GM21528 (cell line): ENCODE results near the gene SNRPB.

Source experiments
- ATAC-seq: cut with Tn5 transposase; IDR thresholded peaks from one replicate; pipeline ENCODE4 v1.9.1; 2021; ENCODE audit warnings: mild to moderate bottlenecking, moderate library complexity; ENCODE audit not compliant: unreplicated experiment, low FRiP score

SNRPB gene

GRCh38 chr20:2475850-2476741, 5.5 kb upstream of the SNRPB start:
- ATAC-seq, result no peak

DNA sequence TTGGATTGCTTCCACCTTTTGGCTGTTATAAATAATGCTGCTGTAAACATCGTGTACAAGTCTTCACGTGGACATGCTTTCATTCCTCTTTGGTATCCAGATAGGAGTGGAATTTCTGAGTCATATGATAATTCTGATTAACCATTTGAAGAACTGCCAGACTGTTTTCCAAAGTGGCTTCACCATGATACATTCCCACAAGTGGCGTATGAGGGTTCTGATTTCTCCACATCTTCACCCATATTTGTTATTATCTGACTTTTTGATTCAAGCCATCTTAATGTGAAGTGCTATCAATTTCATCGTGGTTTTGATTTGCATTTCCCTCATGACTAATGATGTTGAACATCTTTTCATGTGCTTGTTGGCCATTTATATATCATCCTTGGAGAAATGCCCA, 2.9 kb upstream of the SNRPB start:
- no peak for ATAC-seq

DNA sequence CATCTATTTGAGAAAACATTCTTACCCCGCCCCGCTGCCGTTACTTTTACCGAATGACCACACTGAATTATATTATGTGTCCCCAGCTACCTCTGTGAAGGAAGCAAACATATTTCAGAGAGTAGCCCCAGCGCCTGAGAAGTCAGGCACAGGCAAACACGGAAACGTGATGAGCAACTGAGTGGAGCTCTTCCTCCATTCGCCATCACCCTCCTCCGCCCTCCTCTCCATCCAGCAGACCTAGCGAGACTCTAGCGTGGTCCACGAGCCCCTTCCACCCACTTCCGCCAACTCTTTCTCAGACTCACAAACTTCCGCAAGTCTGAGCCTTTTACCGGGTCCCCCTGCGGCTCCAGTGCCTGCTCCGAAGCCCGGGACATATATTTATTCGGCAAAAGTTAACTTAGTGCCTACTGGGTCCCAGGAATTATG, 582 bp downstream of the SNRPB start:
- ATAC-seq, result peak; percentile 46

DNA sequence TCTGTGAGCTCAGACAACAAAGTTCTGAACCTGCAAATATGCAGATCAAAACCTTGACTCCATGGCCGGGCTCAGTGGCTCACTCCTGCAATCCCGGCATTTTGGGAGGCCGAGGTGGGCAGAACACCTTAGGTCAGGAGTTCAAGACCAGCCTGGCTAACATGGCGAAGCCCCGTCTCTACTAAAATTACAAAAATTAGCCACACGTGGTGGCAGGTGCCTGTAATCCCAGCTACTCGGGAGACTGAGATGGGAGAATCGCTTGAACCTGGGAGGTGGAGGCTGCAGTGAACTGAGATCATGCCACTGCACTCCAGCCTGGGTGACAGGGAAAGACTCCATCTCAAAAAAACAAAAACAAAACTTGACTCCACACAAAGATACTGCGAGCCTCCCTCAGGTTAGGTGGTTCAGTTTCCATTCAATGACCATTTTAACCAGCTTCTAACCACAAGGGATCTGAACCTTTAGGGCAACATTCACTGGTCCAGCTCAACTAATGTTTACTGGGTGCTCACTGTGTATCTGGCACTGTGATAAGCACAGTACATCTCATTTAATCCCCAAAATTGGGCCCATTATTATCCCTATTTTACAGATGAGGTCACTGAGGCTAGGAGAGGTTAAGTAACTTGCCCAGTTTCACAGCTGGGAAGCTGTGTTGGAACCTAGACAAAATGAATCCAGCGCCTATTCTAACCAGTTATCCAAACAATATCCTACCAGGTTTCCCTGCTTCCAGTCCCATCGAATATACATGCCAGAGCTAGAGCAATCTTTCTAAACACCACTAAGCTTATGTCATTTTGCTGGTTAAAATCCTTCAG, 1.8 kb downstream of the SNRPB start:
- ATAC-seq, result no peak

- no peak for ATAC-seq
Measured at GRCh38 chr20:2467412-2467811, 3.2 kb downstream of the SNRPB start.

- ATAC-seq, result no peak
Measured at GRCh38 chr20:2465100-2465499, 5.5 kb downstream of the SNRPB start.

- no peak for ATAC-seq
Measured at GRCh38 chr20:2463616-2464365, 6.8 kb downstream of the SNRPB start.

- no peak for ATAC-seq
Measured at GRCh38 chr20:2462484-2462883, 8.1 kb downstream of the SNRPB start.

DNA sequence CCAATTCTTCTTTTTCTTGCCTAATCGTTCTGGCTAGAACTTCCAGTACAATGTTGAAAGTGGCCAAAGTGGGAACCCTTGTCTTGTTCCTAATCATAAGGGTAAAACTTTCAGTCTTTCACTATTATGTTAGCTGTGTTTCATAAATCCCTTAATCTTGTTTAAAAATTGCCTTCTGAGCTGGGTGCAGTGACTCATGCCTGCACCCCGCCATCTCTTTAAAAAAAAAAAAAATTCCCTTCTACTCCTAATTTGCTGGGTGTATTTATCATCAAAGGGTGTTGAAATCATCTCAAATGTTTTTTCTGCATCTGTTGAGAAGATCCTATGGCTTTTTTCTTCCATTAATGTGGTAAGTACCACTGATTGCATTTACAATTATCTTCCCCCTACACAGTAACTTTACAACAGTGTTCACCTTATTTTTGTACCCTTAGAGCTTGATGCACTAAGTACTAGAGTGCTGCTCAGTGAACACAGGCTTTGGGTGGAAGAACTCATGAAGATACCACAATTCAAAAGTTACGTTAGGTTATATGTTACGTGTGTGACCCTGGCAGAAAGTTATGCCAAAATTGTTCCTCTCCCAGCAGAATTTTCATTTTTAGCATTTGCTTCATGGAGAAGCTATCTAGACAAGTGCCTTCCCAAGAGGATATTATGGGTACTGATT, 9.7 kb downstream of the SNRPB start:
- no peak for ATAC-seq

GRCh38 chr20:2459981-2460751, 10.4 kb downstream of the SNRPB start:
- no peak for ATAC-seq

DNA sequence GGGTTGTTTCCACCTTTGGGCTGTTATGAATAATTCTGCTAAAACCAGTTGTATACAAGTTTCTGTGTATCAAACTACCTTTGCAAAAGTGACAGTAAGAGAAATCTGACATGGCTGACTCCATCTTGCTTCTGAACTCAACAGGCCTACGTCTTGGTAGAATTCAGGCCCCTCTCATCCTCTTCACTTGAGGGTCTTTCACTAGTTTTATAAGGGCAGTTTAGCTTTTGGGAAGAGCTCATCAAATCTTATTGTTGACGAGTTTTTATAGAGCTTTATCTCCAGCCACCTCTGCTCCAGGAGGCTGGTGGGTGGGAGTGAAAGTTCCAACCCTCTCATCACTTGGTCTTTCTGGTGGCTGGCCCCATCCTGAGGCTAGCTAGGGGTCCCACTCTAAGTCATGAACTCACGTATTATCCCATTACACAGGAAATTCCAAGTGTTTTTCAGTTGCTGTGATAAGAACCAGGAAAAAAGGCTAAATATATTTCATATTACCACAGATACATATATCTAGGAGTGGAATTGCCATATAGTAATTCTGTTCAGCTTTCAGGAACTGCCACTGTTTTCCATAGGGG, 11.6 kb downstream of the SNRPB start:
- ATAC-seq, result no peak

DNA sequence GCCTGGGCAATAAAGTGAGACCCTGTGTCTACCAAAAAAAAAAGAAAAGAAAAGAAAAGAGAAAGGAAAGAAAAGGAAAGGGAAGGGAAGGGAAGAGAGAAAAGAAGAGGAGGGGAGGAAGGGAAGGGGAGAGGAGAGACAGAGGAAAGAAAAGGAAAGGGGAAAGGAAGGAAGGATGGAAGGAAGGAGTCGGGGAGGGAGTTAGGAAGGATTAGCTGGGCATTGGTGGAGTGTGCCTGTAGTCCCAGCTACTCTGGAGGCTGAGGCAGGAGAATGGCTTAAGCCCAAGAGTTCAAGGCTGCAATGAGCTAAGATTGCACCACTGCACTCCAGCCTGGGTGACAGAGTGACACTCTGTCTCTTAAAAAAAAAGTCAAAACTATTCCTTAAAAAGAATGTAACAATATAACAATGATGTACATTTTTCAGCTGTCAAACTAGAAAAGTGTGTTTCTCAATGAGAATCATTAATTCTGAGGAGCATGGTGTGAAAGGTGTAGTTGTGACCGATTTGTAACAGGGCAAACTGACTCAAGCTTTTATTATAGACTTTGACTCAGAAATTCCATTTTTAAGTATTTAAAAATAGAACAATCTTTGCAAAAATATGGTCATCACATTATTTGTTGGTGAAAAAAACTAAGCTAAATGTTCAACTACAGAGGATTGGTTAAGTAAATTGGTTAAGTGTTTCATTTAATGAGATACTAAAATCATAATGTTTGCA, 14.7 kb downstream of the SNRPB start:
- ATAC-seq, result no peak

- ATAC-seq, result no peak
Measured at GRCh38 chr20:2453792-2454191, 16.8 kb downstream of the SNRPB start.

DNA sequence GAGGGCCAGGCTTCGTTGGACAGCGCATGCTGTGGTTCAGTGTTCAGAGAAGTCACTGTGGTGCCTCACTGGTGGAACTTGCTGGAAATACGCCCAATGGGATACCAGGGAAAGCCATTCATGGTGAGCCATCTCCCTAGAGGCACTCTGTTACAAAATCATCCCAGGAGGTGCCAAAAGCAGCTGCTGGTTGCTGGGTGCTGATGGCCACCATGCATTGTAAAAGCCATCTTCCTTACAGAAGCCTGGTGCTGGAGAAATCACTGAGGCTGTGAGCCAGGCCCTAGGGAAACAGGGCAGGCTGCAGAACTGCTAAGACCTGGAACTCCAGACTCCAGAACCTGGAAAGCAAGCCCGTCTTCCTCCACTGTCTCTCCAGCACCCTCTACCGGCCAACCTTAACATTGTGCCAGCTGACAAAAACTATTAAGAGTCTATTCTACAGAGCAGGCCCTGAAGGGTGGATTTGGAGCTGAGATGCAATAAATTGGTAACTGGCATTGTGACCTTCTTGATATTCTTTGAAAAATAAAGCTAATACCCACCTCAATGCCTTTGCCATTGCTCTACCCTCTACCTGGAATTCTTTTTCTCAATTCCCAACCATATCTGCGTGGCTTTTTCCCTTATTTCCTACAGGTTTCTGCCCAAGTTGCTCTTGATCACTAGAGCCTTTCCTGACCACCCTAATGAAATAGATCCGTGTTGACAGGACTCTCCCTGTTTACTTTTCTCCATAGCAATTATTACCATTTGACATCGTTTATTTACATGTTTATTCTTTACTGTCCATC, 18.5 kb downstream of the SNRPB start:
- no peak for ATAC-seq

DNA sequence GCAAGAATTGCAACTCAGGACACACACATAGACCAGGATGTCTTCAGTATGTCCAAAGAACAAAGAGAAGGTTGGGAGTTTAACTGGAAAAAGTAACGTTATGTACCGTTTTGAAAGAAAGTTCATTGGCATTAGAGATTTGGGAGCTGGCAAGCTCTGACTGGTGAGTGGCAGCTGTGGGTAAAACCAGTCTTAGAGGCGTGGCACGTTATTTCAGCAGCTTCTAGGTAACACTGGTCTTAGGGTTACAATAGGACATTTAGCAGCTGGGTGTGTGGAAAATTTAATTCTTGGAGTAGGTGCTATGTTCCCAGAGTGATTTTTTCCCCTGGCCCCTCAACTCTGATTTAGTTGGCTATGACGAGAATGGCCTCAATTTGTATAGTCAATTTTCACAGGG, 19.2 kb downstream of the SNRPB start:
- ATAC-seq, result no peak

DNA sequence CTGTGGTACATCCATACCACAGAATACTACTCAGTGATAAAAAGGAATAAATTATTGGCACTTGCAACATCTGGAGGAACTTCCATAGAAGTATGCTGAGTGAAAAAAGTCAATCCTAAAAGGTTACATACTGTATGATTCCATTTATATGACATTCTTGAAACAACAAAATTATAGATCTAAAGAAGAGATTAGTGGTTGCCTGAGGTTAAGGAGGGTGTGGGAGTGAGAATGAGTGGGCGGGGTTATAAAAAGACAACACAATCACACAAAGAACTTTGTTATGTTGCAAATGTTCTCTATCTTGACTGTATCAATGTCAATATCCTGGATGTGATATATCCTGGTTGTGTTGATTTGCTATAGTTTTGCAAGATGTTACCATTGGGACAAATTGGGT, 21.2 kb downstream of the SNRPB start:
- ATAC-seq, result no peak

DNA sequence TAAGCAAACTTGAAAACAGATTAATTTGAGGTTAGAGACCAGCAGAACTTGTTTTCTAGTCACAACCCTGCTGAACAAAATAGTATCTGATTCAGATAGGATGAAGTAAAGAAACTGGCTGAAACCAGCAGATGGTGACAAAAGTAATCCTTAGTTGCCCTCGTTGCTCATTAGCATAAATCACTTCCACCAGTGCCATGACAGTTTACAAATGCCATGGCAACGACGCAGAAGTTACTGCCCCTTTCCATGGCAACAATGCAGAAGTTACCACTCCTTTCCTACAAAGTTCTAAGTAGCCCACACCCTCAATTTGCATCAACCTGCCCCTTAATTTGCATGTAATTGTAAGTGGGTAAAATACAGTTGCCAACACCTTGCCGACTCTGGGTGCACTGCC, 23.7 kb downstream of the SNRPB start:
- ATAC-seq, result no peak

DNA sequence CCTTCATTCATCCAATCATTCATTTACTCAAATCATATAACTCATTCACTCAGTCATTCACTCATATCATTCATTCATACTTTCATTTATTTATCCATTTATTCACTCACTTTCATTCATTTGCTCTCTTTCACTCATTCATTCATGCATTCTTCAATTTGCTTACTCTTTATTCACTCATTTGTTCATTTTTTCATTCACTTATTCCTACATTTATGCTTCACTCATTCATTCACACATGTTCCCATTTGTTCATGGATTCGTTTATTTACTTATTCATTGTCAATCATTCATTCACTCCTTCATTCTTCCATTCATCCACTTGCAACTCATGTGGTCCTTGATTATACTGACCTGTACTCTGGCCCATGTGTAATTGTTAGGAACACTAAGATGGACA, 39.4 kb downstream of the SNRPB start:
- no peak for ATAC-seq
